Measurements from ENCODE around the gene NT5DC4. TPM values are rescaled to one million over a fixed set of nuclear protein-coding genes. Genes with fewer than 3 reads are reported as not detected.

Gene NT5DC4
- total RNA-seq, 1 experiment from 2014 or later, result not detected

- CTCF ChIA-PET, result interaction anchor here (0.7 kb wide), 1 partner anchor 39 kb away, joined by 3 read pairs; no protein-coding TSS in a partner anchor
Observed at GRCh38 chr2:112673008-112673407, 47.8 kb upstream of the NT5DC4 start.

GRCh38 chr2:112674229-112674628 lies 46.6 kb upstream of the NT5DC4 start:
- intact Hi-C loops (cut with micrococcal nuclease; ENCODE audit: unreplicated experiment) (no loop called here), in situ Hi-C loops (cut with HindIII; ENCODE audit: low pct_unique_long_range_greater_than_20kb, low sequenced_read_pairs) (no loop called here)
- Histone ChIP-seq H3K9me3 (ENCODE audit: control insufficient read depth, insufficient read depth, low read depth, low read length) (no peaks in the 10 kb centered on the region), H3K27ac (ENCODE audit: low read length) (no peak overlapping the region), H3K4me3 (ENCODE audit: low read depth in 2 of 2, low read length in 2 of 2) (no peak overlapping the region), H3K4me1 (ENCODE audit: control insufficient read depth, insufficient read depth, low read length) (no peaks in the 10 kb centered on the region), H3K36me3 (ENCODE audit: control insufficient read depth, insufficient read depth, low read length) (no peaks in the 10 kb centered on the region), H3K27me3 (ENCODE audit: control insufficient read depth, insufficient read depth, low read length) (no peaks in the 10 kb centered on the region)
- TF ChIP-seq POLR2AphosphoS5 (IDR thresholded peaks at IDR 0.05; ENCODE audit: low read depth, low read length) (no peak), TCF7L2 (IDR thresholded peaks at IDR 0.05; ENCODE audit: low read depth, low read length) (no peak), REST (IDR thresholded peaks at IDR 0.05; ENCODE audit: insufficient read depth in 1 of 2, low read depth in 2 of 2, low read length in 1 of 2) (no peak), SIN3A (IDR thresholded peaks at IDR 0.05; ENCODE audit: borderline replicate concordance, insufficient read depth, low read depth, low read length) (no peak), CTCF (IDR thresholded peaks at IDR 0.05) (no peak)
- DNase-seq (ENCODE audit: low read depth, low spot score), result no peak
- CTCF ChIA-PET, result no interaction called here
- POLR2A ChIA-PET, result interaction anchor here (0.7 kb wide), 1 partner anchor 8 kb away, joined by 13 read pairs; no protein-coding TSS in a partner anchor
- no TSS peak for BruUV-seq (replicated peaks)
- ATAC-seq, result no peak

More at GRCh38 chr2:112673008-112673407, 47.8 kb upstream of the NT5DC4 start:
- no peaks in the 10 kb centered on the region for H3K36me3 ChIP-seq (ENCODE audit: control insufficient read depth, insufficient read depth, low read length)
- intact Hi-C loops (cut with micrococcal nuclease; ENCODE audit: unreplicated experiment) (no loop called here), in situ Hi-C loops (cut with HindIII; ENCODE audit: low pct_unique_long_range_greater_than_20kb, low sequenced_read_pairs) (no loop called here)
- H3K27ac ChIP-seq (ENCODE audit: low read length), result no peak overlapping the region
- ATAC-seq (no peak), DNase-seq (ENCODE audit: low read depth, low spot score) (no peak)
- H3K9me3 ChIP-seq (ENCODE audit: control insufficient read depth, insufficient read depth, low read depth, low read length), result no peaks in the 10 kb centered on the region
- TF ChIP-seq CTCF (IDR thresholded peaks at IDR 0.05) (no peak), SIN3A (IDR thresholded peaks at IDR 0.05; ENCODE audit: borderline replicate concordance, insufficient read depth, low read depth, low read length) (no peak), REST (IDR thresholded peaks at IDR 0.05; ENCODE audit: insufficient read depth in 1 of 2, low read depth in 2 of 2, low read length in 1 of 2) (no peak), TCF7L2 (IDR thresholded peaks at IDR 0.05; ENCODE audit: low read depth, low read length) (no peak), POLR2AphosphoS5 (IDR thresholded peaks at IDR 0.05; ENCODE audit: low read depth, low read length) (no peak)
- H3K27me3 ChIP-seq (ENCODE audit: control insufficient read depth, insufficient read depth, low read length), result no peaks in the 10 kb centered on the region
- BruUV-seq (replicated peaks), result no TSS peak
- POLR2A ChIA-PET, result interaction anchor here (0.6 kb wide), 1 partner anchor 68 kb away, joined by 3 read pairs; no protein-coding TSS in a partner anchor
- no peak overlapping the region for H3K4me3 ChIP-seq (ENCODE audit: low read depth in 2 of 2, low read length in 2 of 2)
- no peaks in the 10 kb centered on the region for H3K4me1 ChIP-seq (ENCODE audit: control insufficient read depth, insufficient read depth, low read length)

Data from Panc1 (cell line).